Caco-2 (cell line): Measurements from ENCODE around the gene FBXL22. TPM values are rescaled to one million over a fixed set of nuclear protein-coding genes. Genes with fewer than 3 reads are reported as not detected.

Experiments used
- BruUV-seq: library from RNA; stranded (reverse); fragments of 400-500 nt; replicated peaks from 2 replicates; lab custom pipeline; 2021; lab: Mats Ljungman, UMichigan
- CTCF ChIA-PET: fragments of 300-600 bp; sonication (Branson Sonifier 250); formaldehyde crosslinking; loops from one replicate; lab custom pipeline; 2022; ENCODE audit warnings: antibody characterized with exemption; lab: Charles Lee
- POLR2A ChIA-PET: fragments of 300-600 bp; sonication (Branson Sonifier 250); formaldehyde crosslinking; loops from one replicate; lab custom pipeline; 2022; ENCODE audit warnings: antibody characterized with exemption; lab: Charles Lee
- DNase-seq, 2 experiments: peaks; one replicate each; pipeline versions ENCODE4 v3.0.0 to v3.0.0-alpha.2; 2020 to 2022
- H3K27me3 ChIP-seq: replicated peaks from 2 replicates; pipeline ENCODE4 v1.6.0; 2011; ENCODE audit warnings: low read length; ENCODE audit not compliant: control insufficient read depth, insufficient read depth
- H3K36me3 ChIP-seq: 2 replicates; pipeline ENCODE4 v1.5.1; 2011; ENCODE audit warnings: low read length; ENCODE audit not compliant: control insufficient read depth, insufficient read depth
- H3K4me1 ChIP-seq: fragments of 250-450 bp; sonication (Bioruptor Pico); 2 replicates; pipeline ENCODE4 v1.5.1; 2020; ENCODE audit warnings: mild to moderate bottlenecking
- H3K4me3 ChIP-seq: 2 replicates; pipeline ENCODE4 v1.5.1; 2011; ENCODE audit warnings: low read depth, mild to moderate bottlenecking, control low read depth, low read length
- H3K9me3 ChIP-seq: fragments of 250-450 bp; sonication (Bioruptor Pico); 2 replicates; pipeline ENCODE4 v1.5.1; 2020; ENCODE audit warnings: mild to moderate bottlenecking, moderate library complexity
- H3K27ac Mint-ChIP-seq: one replicate; pipeline ENCODE4 v1.8.0; 2022; ENCODE audit warnings: mixed read lengths; ENCODE audit not compliant: unreplicated experiment
- H3K27me3 Mint-ChIP-seq: one replicate; pipeline ENCODE4 v1.8.0; 2022; ENCODE audit warnings: mixed read lengths; ENCODE audit not compliant: insufficient read depth, unreplicated experiment
- H3K36me3 Mint-ChIP-seq: one replicate; pipeline ENCODE4 v1.8.0; 2022; ENCODE audit warnings: mild to moderate bottlenecking, mixed read lengths; ENCODE audit not compliant: insufficient read depth, unreplicated experiment
- H3K4me1 Mint-ChIP-seq: one replicate; pipeline ENCODE4 v1.8.0; 2022; ENCODE audit warnings: low read depth, mixed read lengths; ENCODE audit not compliant: unreplicated experiment
- H3K4me3 Mint-ChIP-seq: one replicate; pipeline ENCODE4 v1.8.0; 2022; ENCODE audit warnings: mild to moderate bottlenecking, moderate library complexity, mixed read lengths; ENCODE audit not compliant: unreplicated experiment
- H3K9me3 Mint-ChIP-seq: one replicate; pipeline ENCODE4 v1.8.0; 2022; ENCODE audit warnings: mixed read lengths; ENCODE audit not compliant: unreplicated experiment
- intact Hi-C: fragments of 100-400 bp; cut with micrococcal nuclease; formaldehyde crosslinking; loops from one replicate; pipeline ENCODE4 v1.10.0; 2022; ENCODE audit not compliant: unreplicated experiment
- total RNA-seq: library from RNA; stranded (reverse); gene quantifications from 2 replicates; pipeline ENCODE4 v1.2.3, GENCODE V29; 2022
- TF ChIP-seq, protein P1 (sequence below), 2 experiments: fragments of 200-600 bp in 1 of 2; IDR thresholded peaks; 1 replicate in 1 of 2; 2 replicates in 1 of 2; pipeline versions ENCODE4 v1.5.1 to v1.8.0; 2011 to 2022; ENCODE audit warnings: antibody characterized with exemption in 1 of 2, control low read depth in 1 of 2, inconsistent platforms in 1 of 2, low read depth in 1 of 2, low read length in 1 of 2, mild to moderate bottlenecking in 1 of 2, moderate library complexity in 1 of 2; ENCODE audit not compliant: insufficient read depth in 1 of 2, severe bottlenecking in 1 of 2, unreplicated experiment in 1 of 2

FBXL22 gene
- total RNA-seq, 1 experiment from 2014 or later = not detected

DNA sequence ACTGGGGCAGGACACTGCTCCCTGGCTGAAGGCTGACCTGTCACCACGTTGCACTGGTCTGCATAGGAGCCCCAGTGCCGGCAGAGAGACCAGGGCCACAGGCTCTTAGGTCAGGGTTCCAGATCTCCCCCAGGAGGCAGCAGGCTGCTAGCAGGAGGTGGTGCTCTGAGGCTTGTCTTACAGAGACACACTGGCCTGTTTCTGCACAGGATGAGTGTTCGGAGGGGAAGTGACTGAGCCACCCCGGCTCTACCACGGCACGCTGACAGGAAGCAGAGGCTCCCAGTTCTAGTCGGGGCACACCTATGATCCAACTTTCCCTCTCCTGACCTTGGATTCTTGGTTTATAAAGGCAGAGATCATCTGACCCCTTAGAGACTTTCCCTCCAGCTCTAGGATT, 8.6 kb downstream of the FBXL22 start:
- peaks cover 21% of the 10 kb centered on the region for H3K36me3 Mint-ChIP-seq
- Histone ChIP-seq H3K36me3 (no peaks in the 10 kb centered on the region), H3K4me3 (no peak overlapping the region), H3K4me1 (peaks cover 6% of the 10 kb centered on the region; the same call in 1 of the 2 replicates), H3K27me3 (no peaks in the 10 kb centered on the region), H3K9me3 (no peaks in the 10 kb centered on the region)
- no TSS peak for BruUV-seq
- no peaks in the 10 kb centered on the region for H3K9me3 Mint-ChIP-seq
- intact Hi-C loops = no loop called here
- no peaks in the 10 kb centered on the region for H3K27me3 Mint-ChIP-seq
- H3K27ac Mint-ChIP-seq = no peak overlapping the region
- H3K4me3 Mint-ChIP-seq = no peak overlapping the region
- CTCF ChIA-PET = interaction anchor here (0.8 kb wide), 1 partner anchor 139 kb away, joined by 4 read pairs; no protein-coding TSS in a partner anchor
- POLR2A ChIA-PET = no interaction called here
- TF ChIP-seq, protein P1, sequence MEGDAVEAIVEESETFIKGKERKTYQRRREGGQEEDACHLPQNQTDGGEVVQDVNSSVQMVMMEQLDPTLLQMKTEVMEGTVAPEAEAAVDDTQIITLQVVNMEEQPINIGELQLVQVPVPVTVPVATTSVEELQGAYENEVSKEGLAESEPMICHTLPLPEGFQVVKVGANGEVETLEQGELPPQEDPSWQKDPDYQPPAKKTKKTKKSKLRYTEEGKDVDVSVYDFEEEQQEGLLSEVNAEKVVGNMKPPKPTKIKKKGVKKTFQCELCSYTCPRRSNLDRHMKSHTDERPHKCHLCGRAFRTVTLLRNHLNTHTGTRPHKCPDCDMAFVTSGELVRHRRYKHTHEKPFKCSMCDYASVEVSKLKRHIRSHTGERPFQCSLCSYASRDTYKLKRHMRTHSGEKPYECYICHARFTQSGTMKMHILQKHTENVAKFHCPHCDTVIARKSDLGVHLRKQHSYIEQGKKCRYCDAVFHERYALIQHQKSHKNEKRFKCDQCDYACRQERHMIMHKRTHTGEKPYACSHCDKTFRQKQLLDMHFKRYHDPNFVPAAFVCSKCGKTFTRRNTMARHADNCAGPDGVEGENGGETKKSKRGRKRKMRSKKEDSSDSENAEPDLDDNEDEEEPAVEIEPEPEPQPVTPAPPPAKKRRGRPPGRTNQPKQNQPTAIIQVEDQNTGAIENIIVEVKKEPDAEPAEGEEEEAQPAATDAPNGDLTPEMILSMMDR (IDR thresholded peaks at IDR 0.05; ENCODE audit: insufficient read depth in 1 of 2, low read depth in 1 of 2, low read length in 1 of 2, severe bottlenecking in 1 of 2, unreplicated experiment in 1 of 2) = no peak
- peaks cover 7% of the 10 kb centered on the region for H3K4me1 Mint-ChIP-seq
- DNase-seq = no peak

DNA sequence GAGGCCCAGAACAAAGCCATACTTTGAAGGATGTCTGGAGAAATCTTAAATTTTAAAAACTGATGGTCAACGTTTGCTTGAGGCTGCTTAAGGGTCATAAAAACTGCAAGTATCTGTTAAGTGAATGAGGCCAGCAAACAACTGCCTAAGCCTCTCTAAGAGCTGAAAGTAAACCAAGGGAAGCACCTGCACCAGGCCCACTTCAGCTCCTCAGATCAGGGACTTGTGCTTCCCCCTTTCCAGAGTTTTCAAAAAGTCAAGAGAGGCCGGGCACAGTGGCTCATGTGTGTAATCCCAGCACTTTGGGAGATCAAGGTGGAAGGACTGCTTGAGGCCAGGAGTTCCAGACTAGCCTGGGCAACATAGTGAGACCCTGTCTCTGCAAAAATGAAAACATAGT, 9.1 kb downstream of the FBXL22 start:
- Mint-ChIP-seq H3K9me3 (no peaks in the 10 kb centered on the region), H3K4me3 (no peak overlapping the region), H3K27me3 (no peaks in the 10 kb centered on the region), H3K36me3 (peaks cover 21% of the 10 kb centered on the region), H3K4me1 (peaks cover 10% of the 10 kb centered on the region), H3K27ac (no peak overlapping the region)
- CTCF ChIA-PET = interaction anchor here (0.6 to 0.8 kb wide), 2 partner anchors 134 to 140 kb away, joined by 4 read pairs; no protein-coding TSS in a partner anchor
- intact Hi-C loops = no loop called here
- TF ChIP-seq, protein P1 (IDR thresholded peaks at IDR 0.05; ENCODE audit: insufficient read depth in 1 of 2, low read depth in 1 of 2, low read length in 1 of 2, severe bottlenecking in 1 of 2, unreplicated experiment in 1 of 2) = no peak
- H3K4me3 ChIP-seq = no peak overlapping the region
- no peaks in the 10 kb centered on the region for H3K9me3 ChIP-seq
- POLR2A ChIA-PET = no interaction called here
- H3K27me3 ChIP-seq = no peaks in the 10 kb centered on the region
- no TSS peak for BruUV-seq
- peaks cover 6% of the 10 kb centered on the region; the same call in 1 of the 2 replicates for H3K4me1 ChIP-seq
- DNase-seq = no peak
- no peaks in the 10 kb centered on the region for H3K36me3 ChIP-seq

DNA sequence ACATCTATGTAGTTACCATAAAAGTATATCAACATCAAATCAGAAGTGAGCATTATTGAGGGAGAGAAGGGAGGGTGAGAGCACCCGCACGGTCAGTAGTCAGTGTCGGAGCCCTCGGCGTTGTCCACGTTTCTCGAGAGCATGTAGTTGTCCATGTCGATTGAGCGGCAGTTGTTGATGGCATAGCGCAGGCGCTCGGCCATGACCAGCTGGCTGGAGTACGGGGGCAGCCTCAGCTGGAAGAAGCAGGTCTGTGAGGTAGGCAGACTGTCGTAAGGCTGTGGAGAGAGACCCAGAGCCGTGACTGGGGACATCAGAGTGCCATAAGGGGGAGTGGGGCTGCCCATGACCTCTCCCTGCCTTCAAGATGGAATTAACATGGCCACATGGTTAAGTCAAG, 11.8 kb downstream of the FBXL22 start:
- no peak overlapping the region for H3K4me3 Mint-ChIP-seq
- Histone ChIP-seq H3K27me3 (no peaks in the 10 kb centered on the region), H3K36me3 (no peaks in the 10 kb centered on the region; the same call in 1 of the 2 replicates), H3K4me3 (no peak overlapping the region), H3K4me1 (peaks cover 6% of the 10 kb centered on the region; the same call in 1 of the 2 replicates), H3K9me3 (no peaks in the 10 kb centered on the region)
- peaks cover 10% of the 10 kb centered on the region for H3K4me1 Mint-ChIP-seq
- H3K27me3 Mint-ChIP-seq = no peaks in the 10 kb centered on the region
- ChIA-PET POLR2A (no interaction called here), CTCF (interaction anchor here (0.6 to 1.5 kb wide), 3 partner anchors 76 to 412 kb away, joined by 3 to 4 read pairs (median 4); no protein-coding TSS in a partner anchor)
- no peak for DNase-seq
- no peaks in the 10 kb centered on the region for H3K9me3 Mint-ChIP-seq
- no peak overlapping the region for H3K27ac Mint-ChIP-seq
- peaks cover 25% of the 10 kb centered on the region for H3K36me3 Mint-ChIP-seq
- intact Hi-C loops = no loop called here
- TF ChIP-seq, protein P1 (IDR thresholded peaks at IDR 0.05; ENCODE audit: insufficient read depth in 1 of 2, low read depth in 1 of 2, low read length in 1 of 2, severe bottlenecking in 1 of 2, unreplicated experiment in 1 of 2) = no peak
- no TSS peak for BruUV-seq
